ENCODE measurements around the gene MYO15A.

- no peak for TF ChIP-seq CTCF (IDR thresholded peaks at IDR 0.05)
- no peak for TF ChIP-seq REST (IDR thresholded peaks at IDR 0.05; ENCODE audit: insufficient read depth in 1 of 2, low read depth in 2 of 2, low read length in 1 of 2)
- no peak for TF ChIP-seq POLR2AphosphoS5 (IDR thresholded peaks at IDR 0.05; ENCODE audit: low read depth, low read length)
- no peak for TF ChIP-seq SIN3A (IDR thresholded peaks at IDR 0.05; ENCODE audit: borderline replicate concordance, insufficient read depth, low read depth, low read length)
Measured at GRCh38 chr17:18145811-18146210, 37.3 kb downstream of the MYO15A start.

All from Panc1 (cell line).